GM13976 (cell line): ENCODE data around the gene UBTD2.

ENCODE experiments used
- DNase-seq: peaks from one replicate; pipeline ENCODE4 v3.0.0; 2012; ENCODE audit warnings: low spot score
- CTCF ChIP-seq: IDR thresholded peaks from 2 replicates; pipeline ENCODE4 v1.5.1; 2012; ENCODE audit warnings: borderline replicate concordance, mild to moderate bottlenecking; ENCODE audit not compliant: insufficient read depth; ENCODE audit errors: extremely low read depth, missing control alignments, control extremely low read depth
- in situ Hi-C: fragments of 300-500 bp; cut with MboI; formaldehyde crosslinking; loops from one replicate; pipeline ENCODE4 v1.12.0; 2022; ENCODE audit warnings: low sequenced_read_pairs, mixed read lengths, inconsistent platforms; ENCODE audit not compliant: unreplicated experiment

Gene UBTD2

GRCh38 chr5:172175263-172175719 lies 108.3 kb downstream of the UBTD2 start:
- in situ Hi-C loops, result loop anchor here (5.0 kb wide), 1 partner anchor 63 kb away; no protein-coding TSS in a partner anchor
- TF ChIP-seq CTCF, result no peak
- peak; percentile 81 for DNase-seq

- no peak for DNase-seq
- in situ Hi-C loops, result no loop called here
- TF ChIP-seq CTCF, result no peak
Observed at GRCh38 chr5:172173564-172174153, 109.9 kb downstream of the UBTD2 start.

GRCh38 chr5:172172912-172173563 lies 110.5 kb downstream of the UBTD2 start:
- in situ Hi-C loops, result no loop called here
- no peak for DNase-seq
- no peak for TF ChIP-seq CTCF

GRCh38 chr5:172171118-172171517 lies 112.4 kb downstream of the UBTD2 start:
- no peak for DNase-seq
- in situ Hi-C loops, result no loop called here
- no peak for TF ChIP-seq CTCF

GRCh38 chr5:172170251-172170701 lies 113.3 kb downstream of the UBTD2 start:
- no peak for TF ChIP-seq CTCF

GRCh38 chr5:172169216-172169615 lies 114.3 kb downstream of the UBTD2 start:
- TF ChIP-seq CTCF, result no peak
- in situ Hi-C loops, result no loop called here
- DNase-seq, result no peak

More at GRCh38 chr5:172170251-172170701, 113.3 kb downstream of the UBTD2 start:
- DNase-seq, result no peak
- in situ Hi-C loops, result no loop called here
